Activated CD8-positive, alpha-beta T cell treated with anti-CD3 and anti-CD28 coated beads for 36 hours (primary cell): Measurements from ENCODE around the gene KIT. TPM values are rescaled to one million over a fixed set of nuclear protein-coding genes. Genes with fewer than 3 reads are reported as not detected.

Experiments
- ATAC-seq: fragments of 200-7000 bp; cut with Tn5 transposase; one replicate; pipeline ENCODE4 v1.10.0; 2021; ENCODE audit warnings: mild to moderate bottlenecking, moderate library complexity
- CTCF ChIA-PET: fragments of 350-600 bp; sonication (Branson Sonifier 250); formaldehyde crosslinking; loops from one replicate; lab custom pipeline; 2021; ENCODE audit warnings: antibody characterized with exemption; lab: Charles Lee
- POLR2A ChIA-PET: fragments of 350-600 bp; sonication (Branson Sonifier 250); formaldehyde crosslinking; loops from one replicate; lab custom pipeline; 2021; ENCODE audit warnings: antibody characterized with exemption; lab: Charles Lee
- DNase-seq: peaks from one replicate; pipeline ENCODE4 v3.0.0-alpha.2; 2020
- H3K27ac Mint-ChIP-seq: one replicate; pipeline ENCODE4 v1.8.0; 2021; ENCODE audit warnings: mild to moderate bottlenecking, mixed read lengths
- H3K27me3 Mint-ChIP-seq: one replicate; pipeline ENCODE4 v1.8.0; 2021; ENCODE audit warnings: mixed read lengths
- H3K36me3 Mint-ChIP-seq: one replicate; pipeline ENCODE4 v1.8.0; 2021; ENCODE audit warnings: low read depth, mixed read lengths
- H3K4me1 Mint-ChIP-seq: one replicate; pipeline ENCODE4 v1.8.0; 2021; ENCODE audit warnings: low read depth, mixed read lengths
- H3K4me3 Mint-ChIP-seq: one replicate; pipeline ENCODE4 v1.8.0; 2021; ENCODE audit warnings: mild to moderate bottlenecking, moderate library complexity, mixed read lengths
- H3K9me3 Mint-ChIP-seq: one replicate; pipeline ENCODE4 v1.8.0; 2021; ENCODE audit warnings: mixed read lengths
- intact Hi-C: fragments of 100-400 bp; cut with micrococcal nuclease; formaldehyde crosslinking; loops from one replicate; pipeline ENCODE4 v1.10.0; 2022
- total RNA-seq, 2 experiments: library from RNA; stranded (reverse); gene quantifications; one replicate each; pipeline ENCODE4 v1.2.3, GENCODE V29; 2021
- TF ChIP-seq, protein P1 (sequence below): fragments of 200-600 bp; IDR thresholded peaks from one replicate; pipeline ENCODE4 v1.8.0; 2022; ENCODE audit warnings: antibody characterized with exemption, mild to moderate bottlenecking

Gene KIT
- total RNA-seq, 2 experiments from 2014 or later = 0.27 to 0.58 TPM

GRCh38 chr4:54679813-54680212 lies 22.1 kb downstream of the KIT start:
- Mint-ChIP-seq H3K9me3 (no peaks in the 10 kb centered on the region), H3K27me3 (no peaks in the 10 kb centered on the region), H3K36me3 (no peaks in the 10 kb centered on the region), H3K4me1 (peaks cover 14% of the 10 kb centered on the region), H3K4me3 (no peak overlapping the region), H3K27ac (no peak overlapping the region)
- ChIA-PET POLR2A (no interaction called here), CTCF (no interaction called here)
- no peak for ATAC-seq
- DNase-seq = no peak
- intact Hi-C loops = loop anchor here (5.0 kb wide), 1 partner anchor 282 kb away; no protein-coding TSS in a partner anchor
- TF ChIP-seq, protein P1, sequence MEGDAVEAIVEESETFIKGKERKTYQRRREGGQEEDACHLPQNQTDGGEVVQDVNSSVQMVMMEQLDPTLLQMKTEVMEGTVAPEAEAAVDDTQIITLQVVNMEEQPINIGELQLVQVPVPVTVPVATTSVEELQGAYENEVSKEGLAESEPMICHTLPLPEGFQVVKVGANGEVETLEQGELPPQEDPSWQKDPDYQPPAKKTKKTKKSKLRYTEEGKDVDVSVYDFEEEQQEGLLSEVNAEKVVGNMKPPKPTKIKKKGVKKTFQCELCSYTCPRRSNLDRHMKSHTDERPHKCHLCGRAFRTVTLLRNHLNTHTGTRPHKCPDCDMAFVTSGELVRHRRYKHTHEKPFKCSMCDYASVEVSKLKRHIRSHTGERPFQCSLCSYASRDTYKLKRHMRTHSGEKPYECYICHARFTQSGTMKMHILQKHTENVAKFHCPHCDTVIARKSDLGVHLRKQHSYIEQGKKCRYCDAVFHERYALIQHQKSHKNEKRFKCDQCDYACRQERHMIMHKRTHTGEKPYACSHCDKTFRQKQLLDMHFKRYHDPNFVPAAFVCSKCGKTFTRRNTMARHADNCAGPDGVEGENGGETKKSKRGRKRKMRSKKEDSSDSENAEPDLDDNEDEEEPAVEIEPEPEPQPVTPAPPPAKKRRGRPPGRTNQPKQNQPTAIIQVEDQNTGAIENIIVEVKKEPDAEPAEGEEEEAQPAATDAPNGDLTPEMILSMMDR = no peak

GRCh38 chr4:54683616-54684346 lies 26.0 kb downstream of the KIT start:
- DNase-seq (peak; percentile 73), ATAC-seq (peak; percentile 76)
- POLR2A ChIA-PET = no interaction called here
- TF ChIP-seq, protein P1 = peak; percentile 41
- no peaks in the 10 kb centered on the region for H3K36me3 Mint-ChIP-seq
- H3K4me1 Mint-ChIP-seq = peaks cover 21% of the 10 kb centered on the region
- CTCF ChIA-PET = interaction anchor here (0.7 to 2.3 kb wide), 9 partner anchors 17 to 636 kb away, joined by 3 to 9 read pairs (median 4); no protein-coding TSS in a partner anchor
- intact Hi-C loops = loop anchor here (5.0 kb wide), 1 partner anchor 279 kb away; no protein-coding TSS in a partner anchor
- H3K27me3 Mint-ChIP-seq = no peaks in the 10 kb centered on the region
- H3K27ac Mint-ChIP-seq = peak overlapping the region; percentile 55
- H3K9me3 Mint-ChIP-seq = no peaks in the 10 kb centered on the region
- H3K4me3 Mint-ChIP-seq = no peak overlapping the region

- no peaks in the 10 kb centered on the region for H3K36me3 Mint-ChIP-seq
- H3K4me1 Mint-ChIP-seq = peaks cover 21% of the 10 kb centered on the region
- no peak overlapping the region for H3K4me3 Mint-ChIP-seq
- ATAC-seq (no peak), DNase-seq (no peak)
- TF ChIP-seq, protein P1 = no peak
- ChIA-PET CTCF (interaction anchor here (1.9 kb wide), 1 partner anchor 285 kb away, joined by 6 read pairs; no protein-coding TSS in a partner anchor), POLR2A (no interaction called here)
- no peak overlapping the region for H3K27ac Mint-ChIP-seq
- intact Hi-C loops = no loop called here
- no peaks in the 10 kb centered on the region for H3K27me3 Mint-ChIP-seq
- H3K9me3 Mint-ChIP-seq = no peaks in the 10 kb centered on the region
Measured at GRCh38 chr4:54685810-54686209, 28.1 kb downstream of the KIT start.

DNA sequence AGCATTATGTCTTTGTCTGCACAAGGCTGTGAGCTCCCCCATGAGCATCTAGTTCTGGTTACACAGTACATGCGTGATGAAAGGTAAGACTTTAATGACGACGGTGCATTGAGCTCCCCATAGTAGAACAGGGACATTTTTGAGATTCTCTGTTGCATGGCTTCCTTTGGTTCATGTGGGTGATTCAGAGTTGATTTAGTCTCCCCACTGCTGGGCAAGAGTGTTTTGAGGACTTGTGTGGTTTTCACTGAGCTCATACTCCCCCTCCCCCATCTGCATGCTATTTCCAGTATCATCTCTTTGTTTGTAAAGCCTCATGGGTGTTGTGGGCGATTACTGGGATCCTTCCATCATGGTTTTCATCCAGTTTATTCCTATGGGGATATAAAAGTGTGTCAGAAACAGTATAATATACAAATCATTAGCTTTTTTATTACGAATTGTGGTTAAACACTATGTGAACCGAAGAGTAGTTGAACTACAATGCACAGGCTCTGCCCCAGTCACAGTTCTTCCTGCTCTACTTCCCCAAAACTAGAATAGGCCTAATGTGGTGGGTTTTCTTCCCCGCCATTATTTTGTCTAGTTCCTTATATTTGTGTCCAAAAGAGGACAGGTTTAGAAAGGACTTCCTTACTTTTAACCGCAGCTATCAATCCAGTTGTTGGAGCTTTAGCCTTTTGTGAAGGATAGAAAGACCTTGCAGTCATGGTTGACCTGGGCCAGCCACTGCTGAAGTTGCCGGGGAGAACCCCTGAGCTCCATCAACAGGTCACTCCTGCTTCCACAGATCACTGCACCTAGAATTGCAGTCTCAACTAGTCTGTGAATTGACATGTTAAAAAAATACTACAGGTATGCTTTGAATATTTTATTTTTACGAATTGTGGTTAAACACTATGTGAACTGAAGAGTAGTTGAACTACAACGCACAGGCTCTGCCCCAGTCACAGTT lies 30.4 kb downstream of the KIT start:
- no peak overlapping the region for H3K27ac Mint-ChIP-seq
- ChIA-PET POLR2A (no interaction called here), CTCF (interaction anchor here (1.0 to 1.9 kb wide), 5 partner anchors 11 to 282 kb away, joined by 3 to 6 read pairs (median 4); no protein-coding TSS in a partner anchor)
- H3K27me3 Mint-ChIP-seq = no peaks in the 10 kb centered on the region
- TF ChIP-seq, protein P1 = no peak
- no peak for DNase-seq
- ATAC-seq = peak; percentile 34
- H3K36me3 Mint-ChIP-seq = no peaks in the 10 kb centered on the region
- H3K4me1 Mint-ChIP-seq = peaks cover 20% of the 10 kb centered on the region
- no peaks in the 10 kb centered on the region for H3K9me3 Mint-ChIP-seq
- H3K4me3 Mint-ChIP-seq = no peak overlapping the region
- intact Hi-C loops = no loop called here
